A673 (cell line): Measurements from ENCODE around the gene AMPH. TPM values are rescaled to one million over a fixed set of nuclear protein-coding genes. Genes with fewer than 3 reads are reported as not detected.

Experiments
- BruUV-seq: library from RNA; stranded (reverse); fragments of 400-500 nt; replicated peaks from 2 replicates; lab custom pipeline; 2021; lab: Mats Ljungman, UMichigan
- CTCF ChIA-PET: fragments of 300-600 bp; sonication (Branson Sonifier 250); formaldehyde crosslinking; loops from one replicate; lab custom pipeline; 2022; ENCODE audit warnings: antibody characterized with exemption; lab: Charles Lee
- POLR2A ChIA-PET: fragments of 300-600 bp; sonication (Branson Sonifier 250); formaldehyde crosslinking; loops from one replicate; lab custom pipeline; 2022; ENCODE audit warnings: antibody characterized with exemption; ENCODE audit not compliant: low non-redundant PET; lab: Charles Lee
- DNase-seq: peaks from one replicate; pipeline ENCODE4 v3.0.0-alpha.2; 2015; ENCODE audit warnings: low spot score
- H3K27ac ChIP-seq: fragments of 200-600 bp; sonication (generic); 2 replicates; pipeline ENCODE4 v1.5.1; 2016; ENCODE audit warnings: mixed run types, low read depth, mild to moderate bottlenecking, mixed read lengths, antibody characterized with exemption, low read length; ENCODE audit not compliant: poor library complexity, severe bottlenecking
- H3K27me3 ChIP-seq: fragments of 200-600 bp; sonication (generic); replicated peaks from 2 replicates; pipeline ENCODE4 v1.6.1; 2017; ENCODE audit warnings: mixed run types, low read depth, mild to moderate bottlenecking, mixed read lengths, antibody characterized with exemption, low read length; ENCODE audit not compliant: insufficient read depth, poor library complexity
- H3K36me3 ChIP-seq: fragments of 200-600 bp; sonication (generic); 2 replicates; pipeline ENCODE4 v1.6.1; 2016; ENCODE audit warnings: mixed run types, mild to moderate bottlenecking, mixed read lengths, antibody characterized with exemption, low read length; ENCODE audit not compliant: insufficient read depth, poor library complexity, severe bottlenecking
- H3K4me1 ChIP-seq: fragments of 200-600 bp; sonication (generic); 2 replicates; pipeline ENCODE4 v1.6.1; 2017; ENCODE audit warnings: mixed run types, mild to moderate bottlenecking, mixed read lengths, antibody characterized with exemption, low read length; ENCODE audit not compliant: insufficient read depth, poor library complexity, severe bottlenecking
- H3K4me3 ChIP-seq: fragments of 200-600 bp; sonication (generic); 2 replicates; pipeline ENCODE4 v1.5.1; 2016; ENCODE audit warnings: low read depth, mixed run types, mild to moderate bottlenecking, mixed read lengths, low read length; ENCODE audit not compliant: poor library complexity, severe bottlenecking
- H3K9me3 ChIP-seq: fragments of 200-600 bp; sonication (generic); 2 replicates; pipeline ENCODE4 v1.6.1; 2016; ENCODE audit warnings: mixed run types, low read depth, mild to moderate bottlenecking, mixed read lengths, antibody characterized with exemption, low read length; ENCODE audit not compliant: poor library complexity, severe bottlenecking
- CTCF ChIP-seq: fragments of 300-800, 200-600 bp; sonication (generic); conservative IDR thresholded peaks from 2 replicates; pipeline ENCODE4 v1.5.1; 2017; ENCODE audit warnings: low read depth, mild to moderate bottlenecking, antibody characterized with exemption, low read length, moderate library complexity, mixed read lengths
- EZH2 ChIP-seq: fragments of 200-600 bp; sonication (generic); IDR thresholded peaks from 2 replicates; pipeline ENCODE4 v1.6.1; 2017; ENCODE audit warnings: borderline replicate concordance, low read depth, mild to moderate bottlenecking, mixed read lengths, antibody characterized with exemption, low read length; ENCODE audit not compliant: poor library complexity, severe bottlenecking
- intact Hi-C: fragments of 100-400 bp; cut with micrococcal nuclease; formaldehyde crosslinking; loops from one replicate; pipeline ENCODE4 v1.10.0; 2022; ENCODE audit not compliant: unreplicated experiment
- total RNA-seq: library from RNA; stranded (reverse); gene quantifications from 2 replicates; pipeline ENCODE4 v1.2.3, GENCODE V29; 2021

Gene AMPH
- total RNA-seq, 1 experiment from 2014 or later, result 2.1 TPM

GRCh38 chr7:38520741-38521140 is 110.4 kb downstream of the AMPH start:
- Histone ChIP-seq H3K4me1 (no peaks in the 10 kb centered on the region), H3K27me3 (no peaks in the 10 kb centered on the region), H3K4me3 (no peak overlapping the region), H3K27ac (no peak overlapping the region), H3K36me3 (no peaks in the 10 kb centered on the region), H3K9me3 (no peaks in the 10 kb centered on the region)
- POLR2A ChIA-PET, result no interaction called here
- TF ChIP-seq EZH2, result no peak
- BruUV-seq, result no TSS peak
- CTCF ChIA-PET, result no interaction called here
- no peak for DNase-seq
- intact Hi-C loops, result no loop called here

GRCh38 chr7:38518541-38518940 is 112.6 kb downstream of the AMPH start:
- Histone ChIP-seq H3K27ac (no peak overlapping the region), H3K4me3 (no peak overlapping the region), H3K27me3 (no peaks in the 10 kb centered on the region), H3K4me1 (no peaks in the 10 kb centered on the region), H3K9me3 (no peaks in the 10 kb centered on the region), H3K36me3 (no peaks in the 10 kb centered on the region)
- no TSS peak for BruUV-seq
- DNase-seq, result no peak
- CTCF ChIA-PET, result no interaction called here
- intact Hi-C loops, result no loop called here
- TF ChIP-seq CTCF, result no peak
- TF ChIP-seq EZH2, result no peak
- POLR2A ChIA-PET, result no interaction called here

- no peak for DNase-seq
- Histone ChIP-seq H3K27me3 (no peaks in the 10 kb centered on the region), H3K9me3 (no peaks in the 10 kb centered on the region), H3K4me1 (no peaks in the 10 kb centered on the region), H3K36me3 (no peaks in the 10 kb centered on the region), H3K27ac (no peak overlapping the region), H3K4me3 (no peak overlapping the region)
- CTCF ChIA-PET, result no interaction called here
- intact Hi-C loops, result no loop called here
- no TSS peak for BruUV-seq
- POLR2A ChIA-PET, result no interaction called here
- TF ChIP-seq EZH2, result no peak
- no peak for TF ChIP-seq CTCF
Observed at GRCh38 chr7:38512704-38513103, 118.5 kb downstream of the AMPH start.

- no peak overlapping the region for H3K27ac ChIP-seq
- intact Hi-C loops, result no loop called here
- H3K4me1 ChIP-seq, result no peaks in the 10 kb centered on the region
- H3K36me3 ChIP-seq, result no peaks in the 10 kb centered on the region
- no TSS peak for BruUV-seq
- no peak for DNase-seq
- ChIA-PET POLR2A (no interaction called here), CTCF (no interaction called here)
- H3K9me3 ChIP-seq, result no peaks in the 10 kb centered on the region
- no peak overlapping the region for H3K4me3 ChIP-seq
- H3K27me3 ChIP-seq, result no peaks in the 10 kb centered on the region
- no peak for TF ChIP-seq EZH2
- TF ChIP-seq CTCF, result no peak
Observed at GRCh38 chr7:38512291-38512690, 118.9 kb downstream of the AMPH start.
